Nucleus accumbens (tissue), 56 donors: ENCODE measurements around the gene FTCD.
A peak's percentile ranks its signal among the peaks of the same experiment; 100 is the strongest.
"Not testable (repeated sequence)": the region's sequence is repeated elsewhere in the genome, so short reads cannot be mapped to it uniquely, and the experiment has no call there.

Source experiments
- DNase-seq, 56 donors: peaks; one replicate each; lab custom pipeline; 2025; lab: John Stamatoyannopoulos, UW

The FTCD gene

DNA sequence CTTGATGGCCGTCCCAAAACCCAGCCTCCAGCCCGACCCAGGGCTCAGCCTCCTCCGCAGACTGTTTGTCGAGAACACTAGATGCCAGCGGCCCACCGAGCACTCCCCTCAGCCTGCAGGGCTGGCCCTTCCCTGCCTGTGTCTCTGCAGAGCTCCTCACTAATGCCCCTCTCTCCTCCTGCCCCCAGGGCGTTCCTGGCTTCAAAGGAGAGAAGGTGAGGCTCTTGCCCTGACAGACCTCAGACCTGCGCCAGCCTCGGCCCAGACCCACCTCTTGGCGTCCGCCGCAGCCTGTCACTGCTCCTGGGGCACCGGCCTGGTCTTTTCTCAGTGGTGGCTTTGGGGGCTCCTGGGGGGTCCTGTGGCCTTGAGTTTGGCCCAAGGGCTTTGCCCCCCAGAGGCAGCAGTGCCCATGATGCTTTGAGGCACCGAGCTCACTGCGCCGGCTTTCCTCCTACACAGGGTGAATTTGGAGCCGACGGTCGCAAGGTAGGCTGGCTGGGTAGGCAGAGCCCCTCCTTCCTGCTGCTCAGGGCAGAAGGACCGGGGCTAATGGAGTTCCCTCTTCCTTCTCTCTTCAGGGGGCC, 39.1 kb downstream of the FTCD start:
- DNase-seq, result no peak

DNA sequence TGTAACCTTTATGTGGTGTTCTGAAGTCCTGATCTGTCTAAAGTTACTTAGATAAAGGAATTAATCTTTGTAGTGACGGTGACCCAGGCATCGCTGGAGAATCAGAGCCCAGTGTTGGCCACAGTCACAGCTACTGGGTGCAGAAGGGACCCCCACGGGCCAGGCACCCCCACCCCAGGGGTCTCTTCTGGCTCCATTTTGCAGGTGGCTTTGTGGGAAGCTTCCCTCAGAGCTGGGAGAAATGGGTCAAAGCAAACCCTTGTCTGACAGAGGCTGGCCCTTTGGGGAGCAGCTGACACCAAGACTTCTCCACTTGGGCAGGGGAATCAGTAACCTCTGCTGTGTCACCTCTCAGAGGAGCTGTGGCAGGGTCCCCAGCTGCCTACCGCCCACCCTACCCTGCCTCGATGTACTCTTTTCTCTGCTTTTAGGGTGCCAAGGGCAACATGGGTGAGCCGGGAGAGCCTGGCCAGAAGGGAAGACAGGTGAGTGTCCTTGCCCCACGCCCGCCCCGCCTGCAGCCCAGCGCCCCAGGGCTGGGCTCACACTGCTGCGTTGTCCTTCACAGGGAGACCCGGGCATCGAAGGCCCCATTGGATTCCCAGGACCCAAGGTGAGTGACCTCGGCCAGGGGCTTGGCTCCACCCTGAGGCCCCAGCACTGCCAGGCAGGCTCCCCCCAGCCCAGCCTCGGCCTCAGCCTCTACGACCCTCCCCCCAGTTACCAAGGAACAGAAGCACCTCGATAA, 39.8 kb downstream of the FTCD start:
- DNase-seq, result no peak

DNA sequence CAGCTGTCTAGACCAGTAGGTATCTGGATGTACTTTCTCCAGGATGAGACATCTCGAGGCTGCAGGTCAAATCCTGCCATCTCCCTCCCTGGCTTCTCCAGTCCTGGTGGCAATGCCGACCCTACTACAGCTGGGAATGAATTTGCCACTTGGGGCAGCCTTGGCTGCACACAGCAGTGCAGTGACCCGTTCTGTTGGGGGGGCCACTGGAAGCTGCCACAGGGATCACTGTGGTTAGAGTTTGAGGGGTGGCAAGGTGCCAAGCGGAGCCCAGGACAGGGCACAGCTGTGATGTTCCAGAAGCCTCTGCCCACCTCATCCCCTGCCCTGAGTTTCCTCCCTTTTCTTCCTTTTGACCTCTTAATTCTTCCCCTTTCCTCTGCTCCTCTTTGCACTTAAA, 40.4 kb downstream of the FTCD start:
- no peak for DNase-seq

DNA sequence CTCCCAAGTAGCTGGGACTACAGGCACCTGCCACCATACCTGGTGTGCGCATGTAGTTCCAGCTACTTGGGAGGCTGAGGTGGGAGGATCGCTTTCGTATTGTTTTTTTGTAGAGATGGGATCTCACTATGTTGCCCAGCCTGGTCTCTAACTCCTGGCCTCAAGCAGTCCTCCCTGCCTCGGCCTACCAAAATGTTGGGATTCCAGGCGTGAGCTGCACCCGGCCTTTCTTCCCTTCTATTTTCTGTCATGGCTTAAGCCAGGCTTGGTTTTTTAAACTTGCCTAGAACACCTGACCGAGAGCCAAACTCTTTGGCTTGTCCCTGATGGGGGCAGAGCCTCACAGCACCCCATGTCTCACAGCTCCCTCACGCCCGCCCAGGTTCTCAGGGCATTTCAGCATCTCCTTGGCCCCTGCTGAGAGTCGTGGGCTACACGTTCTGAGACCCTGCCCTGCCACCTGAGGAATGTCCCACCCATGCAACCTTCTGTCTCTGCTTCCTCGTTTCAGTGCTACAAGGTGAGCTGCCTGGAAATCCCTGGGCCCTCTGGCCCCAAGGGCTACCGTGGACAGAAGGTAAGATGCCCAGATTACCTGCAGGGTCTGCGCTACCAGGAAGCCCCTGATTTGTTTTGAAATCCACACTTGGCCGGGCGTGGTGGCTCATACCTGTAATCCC, 41.7 kb downstream of the FTCD start:
- DNase-seq, result no peak

DNA sequence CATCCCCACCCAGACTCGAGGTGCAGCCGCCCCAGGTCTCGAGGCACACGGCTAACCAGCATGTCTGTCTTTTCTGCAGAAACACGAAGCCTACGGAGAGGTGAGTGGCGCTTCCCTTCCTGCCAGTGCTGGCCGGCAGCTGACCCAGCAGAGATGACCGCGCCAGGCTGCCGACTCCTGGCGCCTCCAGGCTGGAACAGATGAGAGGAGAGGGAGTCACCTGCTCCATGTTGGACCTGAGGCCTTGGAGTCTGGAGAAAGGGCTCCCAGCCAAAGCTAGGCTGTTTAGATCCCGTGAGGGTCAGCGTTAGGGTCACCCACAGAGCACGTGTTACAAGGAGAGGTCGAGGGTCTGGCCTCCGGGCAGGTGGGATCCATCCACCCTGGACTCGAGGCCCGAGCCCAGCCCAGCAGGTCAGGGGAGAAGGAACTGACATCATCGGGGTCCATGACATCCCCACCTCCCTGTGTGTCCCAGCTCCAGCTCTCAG, 42.6 kb downstream of the FTCD start:
- no peak for DNase-seq

DNA sequence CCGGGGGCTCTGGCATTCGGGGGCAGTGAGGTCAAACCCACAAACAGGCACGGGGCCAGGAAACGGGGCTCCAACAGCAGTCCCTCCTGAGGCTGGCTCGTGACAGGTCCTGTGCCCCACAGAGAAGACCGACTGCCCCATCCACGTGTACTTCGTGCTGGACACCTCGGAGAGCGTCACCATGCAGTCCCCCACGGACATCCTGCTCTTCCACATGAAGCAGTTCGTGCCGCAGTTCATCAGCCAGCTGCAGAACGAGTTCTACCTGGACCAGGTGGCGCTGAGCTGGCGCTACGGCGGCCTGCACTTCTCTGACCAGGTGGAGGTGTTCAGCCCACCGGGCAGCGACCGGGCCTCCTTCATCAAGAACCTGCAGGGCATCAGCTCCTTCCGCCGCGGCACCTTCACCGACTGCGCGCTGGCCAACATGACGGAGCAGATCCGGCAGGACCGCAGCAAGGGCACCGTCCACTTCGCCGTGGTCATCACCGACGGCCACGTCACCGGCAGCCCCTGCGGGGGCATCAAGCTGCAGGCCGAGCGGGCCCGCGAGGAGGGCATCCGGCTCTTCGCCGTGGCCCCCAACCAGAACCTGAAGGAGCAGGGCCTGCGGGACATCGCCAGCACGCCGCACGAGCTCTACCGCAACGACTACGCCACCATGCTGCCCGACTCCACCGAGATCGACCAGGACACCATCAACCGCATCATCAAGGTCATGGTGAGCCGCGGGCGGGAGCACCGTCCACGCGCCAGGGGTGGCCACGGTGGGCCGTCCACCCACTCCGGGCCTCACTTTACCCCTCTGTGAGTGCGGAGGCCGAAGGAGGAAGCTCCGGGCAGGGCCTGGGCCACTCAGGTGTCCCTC, 43.3 kb downstream of the FTCD start:
- DNase-seq, result no peak

DNA sequence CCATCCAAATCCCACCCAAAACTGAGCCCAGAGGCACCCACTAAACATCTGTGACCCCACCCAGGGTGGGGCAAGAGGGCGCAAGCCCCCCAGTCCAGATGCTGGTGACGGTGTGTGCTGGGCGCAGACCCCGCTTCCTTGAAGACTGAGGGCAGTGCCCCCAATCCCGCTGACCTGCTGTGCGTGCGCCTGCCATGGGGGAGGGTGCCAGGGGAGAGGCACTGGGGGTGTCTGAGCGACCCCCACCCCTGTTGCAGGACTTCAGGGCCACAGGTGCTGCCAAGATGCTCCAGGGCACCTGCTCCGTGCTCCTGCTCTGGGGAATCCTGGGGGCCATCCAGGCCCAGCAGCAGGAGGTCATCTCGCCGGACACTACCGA, 44.2 kb downstream of the FTCD start:
- no peak for DNase-seq

DNA sequence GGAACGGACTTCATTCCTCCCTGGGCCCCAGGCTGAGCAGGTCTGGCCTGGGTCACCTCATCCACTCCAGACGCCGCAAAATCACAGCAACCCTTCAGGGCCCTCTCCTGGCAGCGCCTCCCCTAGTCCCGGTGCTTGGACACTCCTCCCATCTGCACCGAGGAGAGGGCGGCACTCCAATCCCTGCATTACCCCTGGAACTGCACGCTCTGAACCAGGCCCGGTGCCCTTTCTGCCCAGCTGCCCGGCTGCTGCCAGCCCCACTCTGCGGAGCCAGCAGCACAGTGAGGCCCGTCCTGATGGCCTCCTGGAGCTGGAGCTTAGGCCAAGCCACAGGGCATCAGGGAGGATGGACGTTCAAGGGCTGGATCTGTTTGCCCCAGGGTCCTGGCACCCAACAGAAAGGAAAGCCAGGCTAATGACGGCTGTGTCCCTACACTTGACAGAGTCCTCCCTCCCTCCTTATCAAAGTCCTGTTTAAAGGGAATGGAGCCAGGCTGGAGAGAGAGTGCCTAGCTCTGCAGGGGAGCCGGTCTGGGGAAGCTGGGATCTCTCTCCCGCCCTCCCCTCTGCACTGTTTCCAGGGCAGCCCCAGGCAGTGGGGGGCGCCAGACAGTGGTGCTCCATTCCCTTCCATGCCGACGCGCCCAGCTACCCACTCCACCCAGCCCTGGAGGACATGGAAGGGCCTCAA, 44.7 kb downstream of the FTCD start:
- DNase-seq, result peak in 2 of 56 donors; percentile 11 to 56

DNA sequence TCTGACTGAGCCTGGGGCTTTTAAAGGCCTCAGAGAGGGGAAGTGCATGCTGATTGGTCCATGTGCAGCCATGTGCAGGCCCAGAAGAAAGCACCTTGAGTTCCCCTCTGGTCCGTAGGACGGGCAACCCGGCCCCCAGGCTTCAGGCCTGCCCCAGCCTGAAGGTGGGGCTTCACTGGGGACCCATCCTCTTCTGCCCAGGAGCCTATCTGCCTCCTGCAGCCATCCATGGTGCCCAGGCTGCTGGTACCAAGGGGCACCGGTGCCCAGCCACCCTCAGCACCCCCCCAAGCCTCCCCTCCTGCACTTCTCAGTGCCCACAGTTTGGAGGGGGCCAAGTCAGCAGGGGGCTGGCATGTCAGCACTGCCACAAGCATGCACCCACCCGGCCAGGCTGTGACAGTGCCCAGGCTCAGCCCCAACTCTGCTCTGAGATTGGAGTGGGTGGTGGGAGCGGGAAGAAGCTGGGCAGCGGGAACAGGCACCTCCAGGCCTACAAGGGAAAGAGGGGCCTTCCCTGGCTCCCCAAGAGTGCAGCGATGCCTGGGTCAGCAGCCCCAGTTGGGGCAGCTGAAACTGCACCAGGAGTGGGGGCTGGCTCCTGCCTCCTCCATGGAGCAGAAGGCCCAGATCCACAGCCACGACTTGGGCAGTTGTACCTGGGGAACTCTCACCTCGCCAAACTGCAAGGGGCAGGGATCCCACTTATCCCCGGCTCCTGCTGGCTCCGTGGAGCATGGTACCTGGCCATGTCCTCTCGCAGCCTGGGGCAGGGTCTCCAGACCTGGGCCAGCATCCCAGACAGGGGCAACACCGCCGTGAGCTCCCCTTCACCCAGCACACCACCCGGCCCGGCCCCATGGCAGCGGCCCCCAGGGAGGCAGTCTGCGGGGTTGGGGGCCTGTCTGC, 45.8 kb downstream of the FTCD start:
- DNase-seq, result no peak

DNA sequence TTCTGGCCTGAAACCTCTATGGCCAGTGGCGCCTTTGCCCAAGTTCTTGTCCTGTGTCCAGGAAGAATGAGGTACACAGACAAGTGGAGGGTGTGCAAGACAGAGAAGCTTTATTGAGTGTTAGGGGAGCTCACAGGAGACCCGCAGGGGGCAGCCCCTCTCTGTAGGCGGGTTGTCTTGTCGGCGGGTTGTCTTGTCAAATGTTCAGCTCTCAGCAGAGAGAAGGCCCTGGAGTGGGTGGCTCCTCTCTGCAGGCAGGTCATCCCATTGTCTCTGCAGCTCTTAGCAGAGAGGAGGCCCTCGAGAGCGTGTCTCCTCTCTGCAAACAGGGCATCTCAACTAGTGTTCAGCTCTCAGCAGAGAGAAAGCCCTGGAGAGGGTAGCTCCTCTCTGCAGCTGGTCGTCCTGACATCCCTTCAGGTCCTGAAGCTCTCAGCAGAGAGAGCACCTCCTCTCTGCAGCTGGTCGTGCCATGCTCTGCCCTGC, 46.5 kb downstream of the FTCD start:
- DNase-seq, result no peak

DNA sequence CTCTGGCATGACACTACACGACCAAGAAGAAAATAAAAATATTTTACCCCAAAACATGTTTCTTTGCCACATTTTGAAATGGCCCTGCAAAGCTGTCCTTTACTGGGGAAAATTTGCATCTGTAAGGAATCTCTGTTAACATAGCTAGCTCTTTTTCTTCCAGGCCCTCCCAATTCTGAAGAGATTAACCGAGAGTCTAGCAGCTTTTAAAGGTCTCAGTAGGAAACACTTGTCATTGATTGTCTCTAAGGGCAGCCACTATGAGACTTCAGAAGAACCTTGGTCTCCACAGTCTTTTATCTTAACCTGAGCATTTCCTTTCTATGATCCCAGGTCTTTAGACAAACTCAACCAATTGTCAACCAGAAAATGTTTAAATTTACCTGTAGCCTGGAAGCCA, 48.0 kb downstream of the FTCD start:
- not testable (repeated sequence) for DNase-seq

DNA sequence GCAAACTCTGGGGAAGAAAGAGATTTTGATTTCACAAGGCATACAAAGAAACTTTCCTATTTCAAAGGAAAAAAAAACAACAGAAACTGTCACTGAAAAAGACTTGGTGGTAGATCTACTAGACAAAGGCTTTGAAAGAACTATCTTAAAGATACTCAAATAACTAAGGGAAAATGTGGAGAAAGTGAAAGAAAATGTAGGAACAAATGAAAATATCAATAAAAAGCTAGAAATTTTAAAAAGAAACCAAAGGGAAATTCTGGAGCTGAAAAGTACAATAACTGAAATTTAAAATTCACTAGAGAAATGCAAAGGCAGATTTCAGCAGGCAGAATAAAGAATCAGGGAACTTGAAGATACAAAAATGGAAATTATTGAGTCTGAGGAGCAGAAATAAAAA, 51.3 kb downstream of the FTCD start:
- no peak for DNase-seq

DNA sequence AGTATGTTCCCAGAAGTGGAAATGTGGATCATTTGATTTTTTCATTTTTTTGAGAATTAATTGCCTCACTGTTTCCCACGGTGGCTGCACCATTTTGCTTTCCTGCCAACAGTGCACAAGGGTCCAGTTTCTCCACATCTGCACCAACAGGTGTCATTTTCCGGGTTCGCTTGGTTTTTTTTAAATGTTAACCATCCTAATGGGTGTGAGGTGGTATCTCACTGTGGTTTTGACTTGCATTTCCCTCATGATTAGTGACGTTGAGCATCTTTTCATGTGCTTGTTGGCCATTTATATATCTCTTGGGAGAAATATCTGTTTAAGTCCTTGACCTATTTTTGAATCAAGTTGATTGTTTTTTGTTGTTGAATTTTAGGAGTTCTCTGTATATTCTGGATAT, 54.5 kb downstream of the FTCD start:
- no peak for DNase-seq

DNA sequence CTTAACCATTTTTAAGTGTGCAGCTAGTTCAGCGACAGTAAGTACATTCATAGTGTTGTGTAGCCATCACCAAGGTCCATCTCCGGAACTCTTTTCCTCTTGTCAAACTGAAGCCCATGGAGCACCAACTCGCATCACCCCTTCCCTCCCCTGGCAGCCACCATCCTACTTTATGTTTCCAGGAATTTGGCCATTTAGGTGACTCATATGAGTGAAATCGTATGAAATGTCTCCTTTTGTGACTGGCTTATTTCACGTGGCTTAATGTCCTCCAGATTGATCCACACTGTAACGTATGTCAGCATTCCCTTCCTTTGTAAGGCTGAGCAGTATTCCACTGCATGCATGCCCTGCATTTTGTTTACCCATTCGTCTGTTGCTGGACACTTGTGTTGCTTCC, 55.0 kb downstream of the FTCD start:
- no peak for DNase-seq

DNA sequence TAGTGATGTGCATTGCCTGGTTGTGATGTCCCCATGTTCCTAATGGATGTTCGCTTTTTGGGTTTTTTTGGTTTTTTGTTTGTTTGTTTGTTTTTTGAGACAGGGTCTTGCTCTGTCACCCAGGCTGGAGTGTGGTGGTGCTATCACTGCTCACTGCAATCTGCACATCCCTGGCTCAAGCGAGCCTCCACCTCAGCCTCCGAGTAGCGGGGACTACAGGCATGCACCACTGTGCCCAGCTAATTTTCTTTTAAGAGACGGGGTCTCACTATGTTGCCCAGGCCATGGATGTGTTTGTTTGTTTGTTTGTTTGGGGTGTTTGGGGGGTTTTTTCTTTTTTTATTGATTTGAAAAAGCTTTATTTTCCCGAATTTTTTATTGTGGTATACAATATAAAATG, 55.4 kb downstream of the FTCD start:
- DNase-seq, result no peak

DNA sequence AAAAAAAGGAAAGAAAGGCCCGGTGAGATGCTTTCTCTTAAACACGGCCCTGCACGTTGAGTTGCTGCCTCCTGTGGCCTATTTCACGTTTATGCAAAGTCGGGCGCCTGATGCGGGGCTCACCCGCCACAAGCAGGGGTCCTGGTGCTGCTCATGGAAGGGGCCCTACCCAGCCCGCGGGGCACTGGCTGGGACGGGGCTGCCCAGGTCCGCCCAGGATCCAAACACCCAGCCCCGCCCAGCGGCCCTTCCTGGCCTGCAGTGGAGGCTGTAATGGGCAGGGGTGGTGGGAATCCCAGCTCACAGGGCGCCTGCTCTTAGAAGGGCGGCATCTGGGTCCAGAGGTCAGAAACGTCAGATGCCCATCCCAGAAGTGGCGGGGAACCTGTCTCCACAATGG, 55.9 kb downstream of the FTCD start:
- no peak for DNase-seq

DNA sequence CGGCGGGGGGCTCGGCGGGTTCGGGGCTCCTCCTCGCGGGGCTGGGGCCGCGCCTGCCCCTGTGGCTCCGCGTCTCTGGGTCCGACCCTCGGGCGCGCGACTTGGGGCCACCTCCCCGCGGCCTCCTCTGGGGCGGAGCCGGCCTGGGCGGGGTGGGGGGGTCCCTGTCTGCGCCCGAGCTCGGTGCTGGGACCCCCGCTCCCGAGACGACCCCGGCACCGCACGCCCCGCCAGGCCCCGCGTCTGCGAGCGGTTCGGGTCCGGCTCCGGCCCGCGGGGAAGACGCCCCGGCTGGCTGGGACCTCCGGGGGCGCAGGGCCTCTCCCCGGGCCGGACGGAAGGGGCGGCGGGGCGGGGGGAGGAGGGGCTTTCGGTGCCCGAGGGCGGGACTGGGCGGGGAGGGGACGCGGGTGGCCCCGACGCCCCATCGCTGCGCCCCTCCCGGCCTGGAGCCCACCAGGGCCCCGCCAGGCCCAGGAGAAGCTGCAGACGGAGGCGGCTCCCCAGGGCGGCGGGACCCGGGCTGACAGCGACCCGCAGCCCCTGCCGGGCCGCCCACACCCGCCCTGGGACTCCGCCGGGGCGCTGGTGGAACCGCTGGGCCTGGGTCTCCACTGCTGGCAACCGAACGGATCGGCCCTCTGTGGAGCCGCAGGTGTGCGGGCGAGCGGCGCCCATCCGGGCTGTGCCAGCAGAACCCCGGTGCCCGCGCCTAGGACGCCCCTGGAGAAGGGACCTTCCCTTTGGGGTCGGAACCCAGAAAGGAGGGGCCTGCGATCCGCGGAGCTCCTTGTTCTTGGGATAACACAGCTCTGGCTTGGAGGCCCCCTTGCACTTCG, 56.9 kb downstream of the FTCD start:
- no peak for DNase-seq
